Urinary bladder (tissue), 4 donors: ENCODE data around the gene OR52W1. TPM values are rescaled to one million over a fixed set of nuclear protein-coding genes. Genes with fewer than 3 reads are reported as not detected.

Source experiments
- DNase-seq: peaks from one replicate; pipeline ENCODE4 v3.0.0-alpha.2; 2015; ENCODE audit errors: extremely low spot score
- H3K27ac ChIP-seq: one replicate; pipeline ENCODE4 v1.5.1; 2013; ENCODE audit warnings: low read depth, mild to moderate bottlenecking, moderate library complexity
- H3K36me3 ChIP-seq: one replicate; pipeline ENCODE4 v1.6.1; 2013; ENCODE audit warnings: mild to moderate bottlenecking, moderate library complexity; ENCODE audit not compliant: insufficient read depth
- H3K4me1 ChIP-seq: one replicate; pipeline ENCODE4 v1.6.1; 2013; ENCODE audit warnings: mild to moderate bottlenecking, moderate library complexity; ENCODE audit not compliant: insufficient read depth
- H3K4me3 ChIP-seq: one replicate; pipeline ENCODE4 v1.5.1; 2013; ENCODE audit warnings: low read depth, low read length
- WGBS: extraction: QIAGEN DNeasy Blood & Tissue Kit; methylation state at CpG from one replicate; pipeline ENCODE4 v1.1.7; 2013; 5-methylcytosine and 5-hydroxymethylcytosine counted together
- polyA plus RNA-seq: library from polyadenylated mRNA; stranded (reverse); fragments of 200-250 nt; gene quantifications from one replicate; pipeline ENCODE4 v1.2.3, GENCODE V29; 2013
- total RNA-seq: library from RNA; depleted of rRNA; stranded (reverse); fragments of >200 nt; gene quantifications from one replicate; pipeline ENCODE4 v1.2.3, GENCODE V29; 2014
- donor health status: healthy with polysubstance abuse.
- donor health status: healthy.

The OR52W1 gene
- total and polyA plus RNA-seq, 2 donors = not detected

GRCh38 chr11:6204706-6205105 lies 5.7 kb downstream of the OR52W1 start:
- WGBS = 96% methylated on average over 1 of the region's 1 CpG
- Histone ChIP-seq H3K27ac (no peak overlapping the region), H3K4me3 (no peak overlapping the region), H3K36me3 (no peaks in the 10 kb centered on the region), H3K4me1 (no peaks in the 10 kb centered on the region)
- DNase-seq = no peak

- Histone ChIP-seq H3K27ac (no peak within 1 kb of the TSS), H3K4me3 (no peak within 1 kb of the TSS), H3K36me3 (no peaks in the 10 kb centered on the region), H3K4me1 (no peaks in the 10 kb centered on the region)
- 97% methylated on average over 1 of the region's 1 CpG for WGBS
- DNase-seq = no peak
Measured at GRCh38 chr11:6205366-6205765, 6.3 kb downstream of the OR52W1 start, which contains the start of gene C11orf42. C11orf42 (plus strand) TSS chr11:6205557; CDS start chr11:6205616, 59 bp downstream.

DNA sequence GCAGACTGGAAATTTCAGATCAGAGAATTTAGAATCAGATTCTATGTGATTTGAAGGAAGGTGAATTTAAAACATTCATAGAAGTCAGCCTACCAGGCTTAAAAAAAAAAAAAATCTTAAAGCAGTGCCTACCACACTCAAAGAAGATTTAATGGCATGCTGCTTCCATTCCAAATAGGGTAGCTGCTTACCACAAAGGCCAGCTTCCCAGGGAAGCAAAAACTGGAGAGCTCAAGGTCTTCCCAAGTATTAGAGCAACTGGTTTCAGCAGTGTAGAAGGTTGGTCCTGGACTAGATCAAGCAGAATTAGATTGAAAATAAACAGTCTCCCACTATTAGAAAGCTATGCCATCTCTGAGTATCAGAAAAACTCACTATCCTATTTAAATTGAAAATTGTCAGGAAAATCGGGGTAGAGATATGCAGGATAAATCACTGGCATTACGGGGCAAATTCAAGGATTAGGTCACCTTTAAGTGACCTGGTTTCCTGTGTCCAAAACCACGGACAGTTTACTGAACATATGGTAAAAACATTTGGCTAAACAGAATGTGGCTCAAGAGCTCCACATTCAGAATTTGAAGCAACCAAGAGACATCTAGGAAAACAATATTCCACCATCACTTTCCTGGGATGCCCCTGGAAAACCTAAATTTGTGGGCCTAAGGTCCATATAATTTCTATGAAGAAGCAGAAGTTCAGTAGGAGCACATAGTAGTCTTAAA lies 7.6 kb downstream of the OR52W1 start:
- Histone ChIP-seq H3K36me3 (peaks cover 5% of the 10 kb centered on the region), H3K4me1 (no peaks in the 10 kb centered on the region)
- WGBS = 70% methylated on average over 3 of the region's 3 CpGs

GRCh38 chr11:6209801-6210200 lies 10.8 kb downstream of the OR52W1 start:
- DNase-seq = no peak
- Histone ChIP-seq H3K36me3 (peaks cover 5% of the 10 kb centered on the region), H3K27ac (no peak overlapping the region), H3K4me1 (no peaks in the 10 kb centered on the region), H3K4me3 (no peak overlapping the region)
- 96% methylated on average over 12 of the region's 12 CpGs for WGBS

More for the DNA sequence above, 7.6 kb downstream of the OR52W1 start:
- H3K27ac ChIP-seq = no peak overlapping the region
- DNase-seq = no peak
- H3K4me3 ChIP-seq = no peak overlapping the region

GRCh38 chr11:6210274-6210955 lies 11.4 kb downstream of the OR52W1 start:
- H3K36me3 ChIP-seq = peaks cover 5% of the 10 kb centered on the region
- H3K4me1 ChIP-seq = no peaks in the 10 kb centered on the region
- no peak overlapping the region for H3K27ac ChIP-seq
- no peak overlapping the region for H3K4me3 ChIP-seq
- WGBS = 97% methylated on average over 9 of the region's 9 CpGs
- DNase-seq = no peak

DNA sequence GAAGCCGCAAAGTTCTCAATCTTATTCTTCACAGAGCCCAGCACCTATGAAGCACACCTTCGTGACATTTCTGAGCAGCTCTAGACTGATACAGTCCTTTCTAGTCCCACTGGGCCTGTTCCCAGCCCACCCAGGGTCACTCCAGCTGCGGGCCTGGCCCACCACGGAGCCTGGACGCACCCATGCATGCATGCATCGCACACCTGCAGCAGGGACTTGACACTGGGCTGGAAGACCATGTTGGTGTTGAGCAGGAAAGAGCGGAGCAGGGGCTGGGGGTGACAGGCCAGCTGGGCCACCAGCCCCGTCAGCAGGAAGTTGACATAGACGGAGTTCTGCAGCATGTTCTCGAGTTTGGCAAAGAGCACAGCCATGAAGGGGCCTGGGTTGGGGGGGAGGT lies 15.5 kb downstream of the OR52W1 start:
- no peak overlapping the region for H3K4me3 ChIP-seq
- WGBS = 97% methylated on average over 10 of the region's 10 CpGs
- H3K27ac ChIP-seq = no peak overlapping the region
- no peak for DNase-seq
- no peaks in the 10 kb centered on the region for H3K4me1 ChIP-seq
- peaks cover 11% of the 10 kb centered on the region for H3K36me3 ChIP-seq

DNA sequence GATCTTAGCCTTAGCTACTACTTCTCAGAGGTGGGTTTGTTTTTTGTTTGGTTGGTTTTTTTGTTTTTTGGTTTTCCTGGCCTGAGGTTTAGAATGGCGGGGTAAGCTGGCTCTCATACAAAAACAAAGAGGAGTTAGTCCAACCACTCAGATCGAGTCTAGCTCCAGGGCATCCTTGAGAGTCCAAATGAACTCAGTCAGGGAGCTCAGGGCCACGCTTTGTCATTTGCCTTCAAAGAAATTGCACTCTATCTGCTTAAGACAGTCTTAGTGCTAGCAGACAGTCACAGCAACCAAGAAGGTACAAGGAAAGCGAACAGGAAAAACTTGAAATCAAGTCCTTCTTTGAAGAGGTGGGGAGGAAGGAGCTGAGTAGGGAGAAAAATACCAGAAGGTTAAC lies 17.5 kb downstream of the OR52W1 start:
- no peaks in the 10 kb centered on the region for H3K4me1 ChIP-seq
- no peak overlapping the region for H3K4me3 ChIP-seq
- DNase-seq = no peak
- WGBS = 93% methylated on average over 4 of the region's 4 CpGs
- H3K36me3 ChIP-seq = peaks cover 5% of the 10 kb centered on the region
- H3K27ac ChIP-seq = no peak overlapping the region

DNA sequence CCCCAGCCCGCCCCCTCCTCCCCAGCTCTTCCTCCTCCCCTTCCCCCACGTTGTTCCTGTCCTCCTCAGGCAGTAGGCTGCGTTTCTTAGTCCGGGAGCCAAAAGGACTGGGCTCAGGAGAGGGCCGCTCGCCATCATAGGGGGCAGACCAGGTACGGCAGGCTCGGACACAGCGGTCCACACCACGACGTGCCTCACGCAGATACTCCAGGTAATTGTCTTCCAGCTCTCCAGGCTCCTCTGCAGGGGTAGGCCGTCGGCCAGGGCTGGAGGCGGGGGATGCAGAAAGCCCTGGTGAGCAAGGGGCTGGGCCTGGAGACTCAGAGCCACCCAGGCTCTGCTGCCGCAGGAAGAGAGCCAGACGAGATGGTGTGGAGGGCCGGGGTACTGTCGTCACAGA lies 18.7 kb downstream of the OR52W1 start:
- H3K36me3 ChIP-seq = peaks cover 5% of the 10 kb centered on the region
- no peak overlapping the region for H3K4me3 ChIP-seq
- no peaks in the 10 kb centered on the region for H3K4me1 ChIP-seq
- DNase-seq = no peak
- WGBS = 93% methylated on average over 19 of the region's 19 CpGs
- no peak overlapping the region for H3K27ac ChIP-seq

GRCh38 chr11:6219359-6219758 lies 20.3 kb downstream of the OR52W1 start:
- no peak for DNase-seq
- H3K36me3 ChIP-seq = peaks cover 5% of the 10 kb centered on the region
- H3K4me1 ChIP-seq = no peaks in the 10 kb centered on the region
- 57% methylated on average over 2 of the region's 2 CpGs for WGBS
- H3K4me3 ChIP-seq = no peak overlapping the region
- no peak overlapping the region for H3K27ac ChIP-seq

- Histone ChIP-seq H3K36me3 (no peaks in the 10 kb centered on the region), H3K4me3 (no peak overlapping the region), H3K27ac (no peak overlapping the region), H3K4me1 (no peaks in the 10 kb centered on the region)
- WGBS = 95% methylated on average over 17 of the region's 17 CpGs
- no peak for DNase-seq
Measured at GRCh38 chr11:6223854-6224253, 24.8 kb downstream of the OR52W1 start.

GRCh38 chr11:6224421-6224820 lies 25.4 kb downstream of the OR52W1 start:
- DNase-seq = no peak
- 95% methylated on average over 3 of the region's 3 CpGs for WGBS
- Histone ChIP-seq H3K4me3 (no peak overlapping the region), H3K27ac (no peak overlapping the region), H3K36me3 (no peaks in the 10 kb centered on the region), H3K4me1 (no peaks in the 10 kb centered on the region)

GRCh38 chr11:6225024-6225423 lies 26.0 kb downstream of the OR52W1 start:
- H3K4me1 ChIP-seq = no peaks in the 10 kb centered on the region
- no peak overlapping the region for H3K4me3 ChIP-seq
- no peaks in the 10 kb centered on the region for H3K36me3 ChIP-seq
- no peak for DNase-seq
- WGBS = 44% methylated on average over 1 of the region's 1 CpG
- H3K27ac ChIP-seq = no peak overlapping the region

DNA sequence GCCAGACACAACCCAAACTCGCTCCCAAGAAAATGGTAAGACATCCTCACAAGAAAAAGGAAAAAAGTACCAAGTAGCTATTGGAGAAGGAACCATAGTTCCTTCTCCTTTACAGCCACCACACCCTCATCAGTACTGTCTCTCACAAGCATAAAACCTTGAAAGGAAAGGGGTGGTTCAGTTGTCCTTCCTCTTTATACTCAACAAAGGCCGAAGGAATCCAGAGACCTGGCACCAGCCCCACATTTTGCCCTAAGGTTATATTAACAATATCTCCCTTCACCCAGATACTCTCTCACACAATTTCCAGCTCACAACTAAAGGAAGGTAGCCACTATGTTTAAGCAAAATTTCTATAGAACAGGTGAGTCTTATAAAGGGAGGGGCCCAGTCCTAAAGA lies 26.9 kb downstream of the OR52W1 start:
- Histone ChIP-seq H3K36me3 (no peaks in the 10 kb centered on the region), H3K4me1 (no peaks in the 10 kb centered on the region), H3K4me3 (no peak overlapping the region), H3K27ac (no peak overlapping the region)
- DNase-seq = no peak
- WGBS = 74% methylated on average over 2 of the region's 2 CpGs

DNA sequence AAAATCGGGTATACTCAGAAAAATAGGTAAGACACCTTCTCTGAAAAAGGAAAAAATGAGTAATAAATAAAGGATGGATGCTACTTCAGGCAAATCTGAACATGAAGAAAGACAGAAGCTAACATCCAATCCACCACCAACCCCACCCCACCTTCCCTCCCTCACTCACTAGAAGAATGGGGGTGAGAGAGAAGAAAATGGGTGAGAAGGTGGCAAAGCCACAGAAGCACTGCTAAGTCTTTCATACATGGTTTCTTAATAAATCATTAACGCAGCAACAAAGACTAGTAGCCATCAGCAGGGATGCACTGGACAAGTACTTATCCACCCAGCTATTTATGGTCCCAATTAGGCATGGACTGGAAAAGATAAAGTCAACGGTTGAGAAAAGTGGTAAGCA lies 29.5 kb downstream of the OR52W1 start:
- Histone ChIP-seq H3K27ac (no peak overlapping the region), H3K36me3 (peaks cover 2% of the 10 kb centered on the region), H3K4me1 (no peaks in the 10 kb centered on the region), H3K4me3 (no peak overlapping the region)
- WGBS = 72% methylated on average over 3 of the region's 3 CpGs
- no peak for DNase-seq
